Measurements from ENCODE around the gene CCR4.

DNA sequence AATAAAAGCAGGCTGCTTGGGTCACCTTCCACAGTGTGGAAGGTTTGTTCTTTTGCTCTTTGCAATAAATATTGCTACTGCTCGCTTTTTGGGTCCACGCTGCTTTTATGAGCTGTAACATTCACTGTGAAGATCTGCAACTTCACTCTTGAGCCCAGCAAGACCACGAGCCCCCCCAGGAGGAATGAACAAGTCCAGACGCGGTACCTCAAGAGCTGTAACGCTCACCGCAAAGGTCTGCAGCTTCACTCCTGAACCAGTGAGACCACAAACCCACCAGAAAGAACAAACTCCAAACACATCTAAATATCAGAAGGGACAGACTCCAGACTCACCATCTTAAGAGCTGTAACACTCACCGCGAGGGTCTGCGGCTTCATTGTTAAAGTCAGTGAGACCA is 47.5 kb upstream of the CCR4 start:
- TF ChIP-seq, protein P1, sequence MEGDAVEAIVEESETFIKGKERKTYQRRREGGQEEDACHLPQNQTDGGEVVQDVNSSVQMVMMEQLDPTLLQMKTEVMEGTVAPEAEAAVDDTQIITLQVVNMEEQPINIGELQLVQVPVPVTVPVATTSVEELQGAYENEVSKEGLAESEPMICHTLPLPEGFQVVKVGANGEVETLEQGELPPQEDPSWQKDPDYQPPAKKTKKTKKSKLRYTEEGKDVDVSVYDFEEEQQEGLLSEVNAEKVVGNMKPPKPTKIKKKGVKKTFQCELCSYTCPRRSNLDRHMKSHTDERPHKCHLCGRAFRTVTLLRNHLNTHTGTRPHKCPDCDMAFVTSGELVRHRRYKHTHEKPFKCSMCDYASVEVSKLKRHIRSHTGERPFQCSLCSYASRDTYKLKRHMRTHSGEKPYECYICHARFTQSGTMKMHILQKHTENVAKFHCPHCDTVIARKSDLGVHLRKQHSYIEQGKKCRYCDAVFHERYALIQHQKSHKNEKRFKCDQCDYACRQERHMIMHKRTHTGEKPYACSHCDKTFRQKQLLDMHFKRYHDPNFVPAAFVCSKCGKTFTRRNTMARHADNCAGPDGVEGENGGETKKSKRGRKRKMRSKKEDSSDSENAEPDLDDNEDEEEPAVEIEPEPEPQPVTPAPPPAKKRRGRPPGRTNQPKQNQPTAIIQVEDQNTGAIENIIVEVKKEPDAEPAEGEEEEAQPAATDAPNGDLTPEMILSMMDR (IDR thresholded peaks at IDR 0.05; ENCODE audit: poor library complexity, severe bottlenecking), result no peak
- TF ChIP-seq EZH2 (IDR thresholded peaks at IDR 0.05; ENCODE audit: borderline replicate concordance, insufficient read depth, low read length, poor library complexity, severe bottlenecking), result no peak
